Chondrocyte (in vitro differentiated cells): ENCODE measurements around the gene CLCF1. TPM values are rescaled to one million over a fixed set of nuclear protein-coding genes. Genes with fewer than 3 reads are reported as not detected.

Source experiments
- DNase-seq: peaks from one replicate; pipeline ENCODE4 v3.0.0; 2021; ENCODE audit warnings: mixed read lengths, low spot score
- H3K27ac Mint-ChIP-seq: one replicate; pipeline ENCODE4 v1.8.0; 2021; ENCODE audit warnings: mild to moderate bottlenecking, moderate library complexity, mixed read lengths; ENCODE audit not compliant: unreplicated experiment
- H3K27me3 Mint-ChIP-seq: 2 replicates; pipeline ENCODE4 v1.8.0; 2021; ENCODE audit warnings: low read depth, mixed read lengths
- H3K36me3 Mint-ChIP-seq: 2 replicates; pipeline ENCODE4 v1.8.0; 2021; ENCODE audit warnings: low read depth, mixed read lengths
- H3K4me1 Mint-ChIP-seq: 2 replicates; pipeline ENCODE4 v1.8.0; 2021; ENCODE audit warnings: low read depth, mild to moderate bottlenecking, mixed read lengths
- H3K4me3 Mint-ChIP-seq: one replicate; pipeline ENCODE4 v1.8.0; 2021; ENCODE audit warnings: mild to moderate bottlenecking, moderate library complexity, mixed read lengths; ENCODE audit not compliant: unreplicated experiment
- H3K9me3 Mint-ChIP-seq: 2 replicates; pipeline ENCODE4 v1.8.0; 2021; ENCODE audit warnings: low read depth, mixed read lengths
- total RNA-seq: library from RNA; stranded (reverse); gene quantifications from 3 replicates; pipeline ENCODE4 v1.2.1, GENCODE V29; 2021
- TF ChIP-seq, protein P1 (sequence below): fragments of 200-600 bp; sonication (generic); IDR thresholded peaks from 2 replicates; pipeline ENCODE4 v1.5.0; 2021; ENCODE audit warnings: antibody characterized with exemption, mild to moderate bottlenecking, moderate library complexity

Gene CLCF1
- total RNA-seq, 1 donor from 2014 or later, result 4.9 TPM

DNA sequence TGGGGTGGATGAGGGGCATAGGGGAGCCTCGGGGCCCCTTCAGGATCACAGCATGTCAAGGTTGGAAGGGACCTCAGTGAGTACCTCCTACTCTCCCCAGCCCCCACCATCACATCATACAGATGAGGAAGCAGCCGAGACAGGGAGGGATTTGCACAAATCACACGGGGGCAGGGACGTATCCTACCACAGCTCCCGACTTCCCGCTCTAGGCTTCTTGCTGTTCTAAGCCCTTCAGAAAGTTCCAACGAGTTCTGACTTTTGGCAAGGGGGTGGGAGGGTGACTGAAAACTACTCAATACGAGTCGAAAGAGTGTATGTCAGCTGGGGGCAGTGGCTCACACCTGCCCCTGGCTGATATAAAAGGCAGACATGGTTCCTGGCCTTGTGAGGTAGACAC lies 13.7 kb upstream of the CLCF1 start:
- H3K4me3 Mint-ChIP-seq, result no peak overlapping the region
- no peaks in the 10 kb centered on the region for H3K9me3 Mint-ChIP-seq
- no peak overlapping the region for H3K27ac Mint-ChIP-seq
- TF ChIP-seq, protein P1, sequence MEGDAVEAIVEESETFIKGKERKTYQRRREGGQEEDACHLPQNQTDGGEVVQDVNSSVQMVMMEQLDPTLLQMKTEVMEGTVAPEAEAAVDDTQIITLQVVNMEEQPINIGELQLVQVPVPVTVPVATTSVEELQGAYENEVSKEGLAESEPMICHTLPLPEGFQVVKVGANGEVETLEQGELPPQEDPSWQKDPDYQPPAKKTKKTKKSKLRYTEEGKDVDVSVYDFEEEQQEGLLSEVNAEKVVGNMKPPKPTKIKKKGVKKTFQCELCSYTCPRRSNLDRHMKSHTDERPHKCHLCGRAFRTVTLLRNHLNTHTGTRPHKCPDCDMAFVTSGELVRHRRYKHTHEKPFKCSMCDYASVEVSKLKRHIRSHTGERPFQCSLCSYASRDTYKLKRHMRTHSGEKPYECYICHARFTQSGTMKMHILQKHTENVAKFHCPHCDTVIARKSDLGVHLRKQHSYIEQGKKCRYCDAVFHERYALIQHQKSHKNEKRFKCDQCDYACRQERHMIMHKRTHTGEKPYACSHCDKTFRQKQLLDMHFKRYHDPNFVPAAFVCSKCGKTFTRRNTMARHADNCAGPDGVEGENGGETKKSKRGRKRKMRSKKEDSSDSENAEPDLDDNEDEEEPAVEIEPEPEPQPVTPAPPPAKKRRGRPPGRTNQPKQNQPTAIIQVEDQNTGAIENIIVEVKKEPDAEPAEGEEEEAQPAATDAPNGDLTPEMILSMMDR, result no peak
- H3K27me3 Mint-ChIP-seq, result no peaks in the 10 kb centered on the region
- H3K36me3 Mint-ChIP-seq, result no peaks in the 10 kb centered on the region
- peaks cover 32% of the 10 kb centered on the region for H3K4me1 Mint-ChIP-seq
- DNase-seq, result no peak

DNA sequence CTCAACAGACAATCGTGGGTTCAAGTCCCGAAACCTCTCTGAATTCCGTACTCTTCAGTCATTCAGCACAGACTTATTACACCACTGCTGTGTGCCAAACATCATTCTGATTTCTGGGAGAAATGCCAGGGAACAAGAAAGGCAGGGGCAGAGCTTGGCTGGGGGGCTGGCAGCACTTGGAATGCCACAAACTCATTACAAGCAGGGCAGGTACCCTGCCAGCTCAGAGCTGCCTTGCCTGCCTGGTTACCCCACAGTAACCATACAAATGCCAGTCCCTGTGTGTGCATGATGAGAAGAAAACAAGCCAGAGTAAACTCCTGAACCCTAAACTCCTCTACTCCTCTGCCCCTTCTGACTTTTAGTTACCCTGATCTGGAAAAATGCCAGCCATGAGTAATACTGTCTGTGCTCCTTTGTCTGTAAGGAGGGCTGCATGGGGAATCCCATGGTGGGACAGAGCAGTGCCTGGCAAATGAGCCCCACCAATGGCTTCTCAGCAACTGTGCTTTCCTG lies 11.5 kb upstream of the CLCF1 start:
- Mint-ChIP-seq H3K4me3 (no peak overlapping the region), H3K4me1 (peaks cover 24% of the 10 kb centered on the region), H3K9me3 (no peaks in the 10 kb centered on the region), H3K36me3 (no peaks in the 10 kb centered on the region), H3K27ac (no peak overlapping the region), H3K27me3 (no peaks in the 10 kb centered on the region)
- TF ChIP-seq, protein P1, result no peak
- DNase-seq, result no peak

DNA sequence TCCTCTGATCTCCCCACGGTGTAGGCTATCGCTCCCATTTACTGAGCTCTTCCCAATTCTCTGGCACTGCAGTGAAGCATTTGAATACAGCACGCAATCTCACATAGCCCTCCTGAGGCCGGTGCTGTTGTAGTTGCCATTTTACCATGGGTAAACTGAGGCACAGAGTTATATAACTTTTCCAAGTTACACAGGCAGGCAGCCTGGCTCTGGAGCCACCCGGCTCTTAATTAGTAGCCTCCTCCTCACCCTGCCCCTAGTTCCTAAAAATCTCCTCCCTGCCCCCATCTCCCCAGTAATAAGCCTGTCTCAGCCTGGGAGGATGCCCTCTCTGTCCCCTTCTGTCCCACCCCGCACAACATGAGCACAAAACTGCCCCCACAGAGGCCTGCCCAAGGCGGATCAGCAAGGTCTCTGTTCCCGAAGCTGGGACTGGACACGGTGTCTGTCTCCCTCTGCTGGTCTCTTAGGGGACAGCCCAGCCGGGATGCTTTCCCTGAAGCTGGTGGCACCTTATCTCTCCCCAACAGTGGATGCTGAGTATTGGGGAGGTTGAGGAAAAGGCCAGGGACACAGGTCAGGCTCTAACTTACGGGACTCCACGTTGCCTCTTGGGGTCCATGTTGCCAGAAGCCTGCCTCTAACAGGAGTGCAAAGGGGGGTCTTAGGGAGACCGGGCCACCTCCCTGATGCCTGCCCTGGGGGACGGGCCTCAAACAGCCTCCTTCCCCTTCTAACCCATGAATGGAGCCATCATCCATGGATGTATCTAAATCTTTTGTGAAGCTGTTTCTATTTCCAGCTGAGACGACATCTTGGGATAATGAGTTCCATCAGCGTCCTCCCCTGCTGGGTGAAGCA lies 9.1 kb upstream of the CLCF1 start:
- no peak for DNase-seq
- no peak overlapping the region for H3K4me3 Mint-ChIP-seq
- H3K4me1 Mint-ChIP-seq, result peaks cover 26% of the 10 kb centered on the region
- no peak overlapping the region for H3K27ac Mint-ChIP-seq
- H3K36me3 Mint-ChIP-seq, result no peaks in the 10 kb centered on the region
- H3K27me3 Mint-ChIP-seq, result no peaks in the 10 kb centered on the region
- H3K9me3 Mint-ChIP-seq, result no peaks in the 10 kb centered on the region
- TF ChIP-seq, protein P1, result peak; percentile 96

GRCh38 chr11:67381244-67381972 lies 8.0 kb upstream of the CLCF1 start:
- Mint-ChIP-seq H3K27ac (no peak overlapping the region), H3K4me3 (no peak overlapping the region), H3K4me1 (peaks cover 26% of the 10 kb centered on the region), H3K36me3 (no peaks in the 10 kb centered on the region), H3K9me3 (no peaks in the 10 kb centered on the region), H3K27me3 (no peaks in the 10 kb centered on the region)
- TF ChIP-seq, protein P1, result no peak
- DNase-seq, result no peak
